Tibial artery (tissue), 4 donors: ENCODE data around the gene HNRNPA0.

Experiments used
- DNase-seq, 2 donors: peaks; one replicate each; pipeline ENCODE4 v3.0.0-alpha.2; 2019
- H3K27ac ChIP-seq, 2 donors: fragments of 200-600 bp; sonication (generic) in 1 of 2; 1 replicate in 1 of 2; 2 replicates in 1 of 2; pipeline ENCODE4 v1.5.1; 2018 to 2019; ENCODE audit warnings: mild to moderate bottlenecking in 1 of 2
- H3K27me3 ChIP-seq, 2 donors: fragments of 200-600 bp; sonication (generic) in 1 of 2; one replicate each; pipeline versions ENCODE4 v1.5.1 to v1.6.0; 2016 to 2019
- H3K36me3 ChIP-seq, 3 donors: fragments of 200-600 bp; sonication (generic) in 2 of 3; one replicate each; pipeline ENCODE4 v1.5.1; 2016 to 2019; ENCODE audit warnings: mild to moderate bottlenecking in 2 of 3
- H3K4me1 ChIP-seq, 4 donors: fragments of 200-600 bp; sonication (generic) in 2 of 4; 1 replicate in 3 of 4; 2 replicates in 1 of 4; pipeline ENCODE4 v1.5.1; 2016 to 2019
- H3K4me3 ChIP-seq, 2 donors: fragments of 200-600 bp; sonication (generic) in 1 of 2; 1 replicate in 1 of 2; 2 replicates in 1 of 2; pipeline ENCODE4 v1.5.1; 2018 to 2019; ENCODE audit warnings: mild to moderate bottlenecking in 2 of 2
- H3K9me3 ChIP-seq, 3 donors: fragments of 200-600 bp; sonication (generic) in 1 of 3; one replicate each; pipeline ENCODE4 v1.5.1; 2016 to 2019
- intact Hi-C: fragments of 100-400 bp; cut with DNase I; formaldehyde crosslinking; loops from one replicate; pipeline ENCODE4 v1.15.0; 2023; ENCODE audit warnings: low total_unique reads
- TF ChIP-seq, protein P1 (sequence below), 2 experiments: fragments of 200-600 bp in 1 of 2; fragments of 450-650 bp in 1 of 2; IDR thresholded peaks; one replicate each; pipeline ENCODE4 v1.5.1; 2017 to 2019; ENCODE audit warnings: antibody characterized with exemption in 2 of 2, mild to moderate bottlenecking in 1 of 2, moderate library complexity in 1 of 2

Gene HNRNPA0

DNA sequence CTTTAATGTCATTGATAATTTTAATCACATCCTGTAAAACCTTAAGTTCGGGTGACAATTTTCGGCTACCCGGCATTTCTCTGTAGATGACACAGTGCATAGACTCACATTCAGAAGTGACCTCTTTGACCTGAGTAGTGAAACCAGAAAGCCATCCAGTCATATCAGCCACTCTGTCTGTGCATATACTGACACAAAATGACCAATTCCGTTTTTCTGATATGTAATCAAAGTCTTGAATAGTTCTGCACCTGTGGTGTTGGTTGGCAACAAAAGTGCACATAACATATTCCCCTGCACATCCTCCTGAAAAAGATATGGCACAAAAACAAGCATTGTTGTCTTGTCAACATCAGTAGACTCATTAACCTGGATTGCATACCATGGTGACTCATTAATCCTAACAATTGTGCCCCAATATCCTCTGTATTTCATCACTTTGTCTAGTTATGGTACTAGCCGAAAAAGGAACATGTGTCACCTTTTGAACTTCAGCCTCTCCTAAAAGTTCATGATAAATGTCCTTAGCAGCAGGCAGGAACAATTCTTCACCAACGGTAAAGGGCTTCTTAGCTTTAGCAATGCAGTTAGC is 4.6 kb upstream of the HNRNPA0 start:
- H3K4me3 ChIP-seq: no peak overlapping the region
- H3K4me1 ChIP-seq: peaks cover 0 to 5% (median 0%) of the 10 kb centered on the region in 4 donors
- H3K36me3 ChIP-seq: no peaks in the 10 kb centered on the region
- DNase-seq: no peak
- intact Hi-C loops: loop anchor here (10.0 kb wide), 1 partner anchor 276 kb away; the partner anchor contains the start of gene FAM13B
- no peaks in the 10 kb centered on the region for H3K9me3 ChIP-seq
- TF ChIP-seq, protein P1, sequence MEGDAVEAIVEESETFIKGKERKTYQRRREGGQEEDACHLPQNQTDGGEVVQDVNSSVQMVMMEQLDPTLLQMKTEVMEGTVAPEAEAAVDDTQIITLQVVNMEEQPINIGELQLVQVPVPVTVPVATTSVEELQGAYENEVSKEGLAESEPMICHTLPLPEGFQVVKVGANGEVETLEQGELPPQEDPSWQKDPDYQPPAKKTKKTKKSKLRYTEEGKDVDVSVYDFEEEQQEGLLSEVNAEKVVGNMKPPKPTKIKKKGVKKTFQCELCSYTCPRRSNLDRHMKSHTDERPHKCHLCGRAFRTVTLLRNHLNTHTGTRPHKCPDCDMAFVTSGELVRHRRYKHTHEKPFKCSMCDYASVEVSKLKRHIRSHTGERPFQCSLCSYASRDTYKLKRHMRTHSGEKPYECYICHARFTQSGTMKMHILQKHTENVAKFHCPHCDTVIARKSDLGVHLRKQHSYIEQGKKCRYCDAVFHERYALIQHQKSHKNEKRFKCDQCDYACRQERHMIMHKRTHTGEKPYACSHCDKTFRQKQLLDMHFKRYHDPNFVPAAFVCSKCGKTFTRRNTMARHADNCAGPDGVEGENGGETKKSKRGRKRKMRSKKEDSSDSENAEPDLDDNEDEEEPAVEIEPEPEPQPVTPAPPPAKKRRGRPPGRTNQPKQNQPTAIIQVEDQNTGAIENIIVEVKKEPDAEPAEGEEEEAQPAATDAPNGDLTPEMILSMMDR (IDR thresholded peaks at IDR 0.05): no peak
- no peak overlapping the region for H3K27ac ChIP-seq
- H3K27me3 ChIP-seq: no peaks in the 10 kb centered on the region

DNA sequence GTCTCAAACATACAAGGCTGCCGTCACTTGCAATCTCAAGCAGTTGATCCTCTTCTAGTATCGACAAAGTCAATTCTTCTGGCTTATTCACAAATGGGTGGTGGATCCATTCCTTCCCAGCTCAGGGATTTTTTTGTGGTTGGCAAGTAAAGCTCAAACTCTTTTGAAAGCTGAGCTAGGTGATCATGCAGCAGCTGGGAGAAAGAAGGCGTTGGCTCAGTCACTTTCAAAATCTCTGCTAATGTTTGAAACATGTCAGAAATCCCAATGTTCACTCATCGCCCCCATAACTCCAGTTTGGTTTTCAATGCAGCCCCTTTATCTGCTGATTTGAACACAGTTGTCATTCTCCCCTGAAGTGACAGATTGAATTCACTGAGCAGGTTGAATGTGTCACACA is 4.0 kb upstream of the HNRNPA0 start:
- no peaks in the 10 kb centered on the region for H3K36me3 ChIP-seq
- no peak for DNase-seq
- no peak overlapping the region for H3K4me3 ChIP-seq
- no peaks in the 10 kb centered on the region for H3K27me3 ChIP-seq
- H3K4me1 ChIP-seq: peaks cover 0 to 5% (median 0%) of the 10 kb centered on the region in 4 donors
- TF ChIP-seq, protein P1 (IDR thresholded peaks at IDR 0.05): no peak
- no peak overlapping the region for H3K27ac ChIP-seq
- intact Hi-C loops: loop anchor here (10.0 kb wide), 1 partner anchor 277 kb away; the partner anchor contains the start of gene FAM13B
- H3K9me3 ChIP-seq: no peaks in the 10 kb centered on the region

DNA sequence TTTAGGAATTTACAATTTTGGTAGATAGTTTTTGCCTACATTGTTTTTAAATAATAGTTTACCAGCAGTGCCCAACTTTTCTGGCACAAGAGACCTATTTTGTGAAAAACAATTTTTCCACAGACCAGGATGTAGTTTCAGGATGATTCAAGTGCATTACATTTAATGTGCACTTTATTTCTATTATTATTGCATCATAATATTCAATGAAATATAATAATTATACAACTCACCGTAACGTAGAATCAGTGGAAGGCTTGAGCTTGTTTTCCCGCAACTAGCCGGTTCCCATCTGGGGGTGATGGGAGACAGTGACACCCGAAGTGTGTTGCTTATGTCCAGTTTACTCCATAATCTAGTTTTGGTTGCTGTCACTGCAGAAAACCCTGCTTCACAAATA is 3.5 kb upstream of the HNRNPA0 start:
- intact Hi-C loops: loop anchor here (10.0 kb wide), 1 partner anchor 277 kb away; the partner anchor contains the start of gene FAM13B
- peaks cover 0 to 5% (median 0%) of the 10 kb centered on the region in 4 donors for H3K4me1 ChIP-seq
- H3K27me3 ChIP-seq: no peaks in the 10 kb centered on the region
- no peaks in the 10 kb centered on the region for H3K9me3 ChIP-seq
- DNase-seq: no peak
- H3K4me3 ChIP-seq: no peak overlapping the region
- TF ChIP-seq, protein P1 (IDR thresholded peaks at IDR 0.05): no peak
- H3K27ac ChIP-seq: no peak overlapping the region
- no peaks in the 10 kb centered on the region for H3K36me3 ChIP-seq

DNA sequence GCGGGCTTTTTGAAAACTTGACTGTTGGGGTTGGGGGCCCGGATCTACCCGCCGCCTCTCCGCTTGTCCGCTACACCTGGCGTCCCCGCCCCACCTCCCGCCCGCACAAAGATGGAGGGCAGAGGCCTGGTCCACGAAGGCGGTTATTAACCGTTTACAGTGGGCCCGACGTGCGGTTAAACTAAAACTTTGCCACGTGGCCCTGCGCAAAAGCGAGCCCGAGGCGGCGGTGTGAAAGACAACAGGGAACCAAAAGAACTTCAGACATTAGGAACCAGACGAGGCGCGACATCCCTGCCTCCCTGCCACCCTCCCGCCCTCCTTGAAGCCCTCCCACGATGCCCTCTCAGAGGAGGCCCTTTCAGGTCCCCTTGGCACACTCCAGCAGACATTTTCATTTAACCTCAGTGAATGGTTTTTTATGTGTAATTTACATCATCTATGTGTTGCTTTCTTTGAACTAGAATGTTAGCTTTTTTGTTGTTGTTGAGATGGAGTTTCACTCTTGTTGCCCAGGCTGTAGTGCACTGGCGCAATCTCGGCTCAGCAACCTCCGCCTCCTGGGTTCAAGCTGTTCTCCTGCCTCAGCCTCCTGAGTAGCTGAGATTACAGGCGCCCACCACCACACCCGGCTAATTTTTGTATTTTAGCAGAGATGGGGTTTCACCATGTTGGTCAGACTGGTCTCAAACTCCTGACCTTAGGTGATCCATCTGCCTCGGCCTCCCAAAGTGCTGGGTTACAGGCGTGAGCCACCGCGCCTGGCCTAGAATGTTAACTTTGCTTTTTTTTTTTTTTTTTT is 999 bp upstream of the HNRNPA0 start:
- Histone ChIP-seq H3K4me1 (peaks cover 0 to 23% (median 14%) of the 10 kb centered on the region in 4 donors), H3K9me3 (no peaks in the 10 kb centered on the region), H3K36me3 (peaks cover 0 to 4% (median 0%) of the 10 kb centered on the region in 3 donors), H3K4me3 (peak overlapping the region; percentile 68 to 86), H3K27ac (peak overlapping the region; percentile 96 to 99), H3K27me3 (no peaks in the 10 kb centered on the region)
- intact Hi-C loops: loop anchor here (10.0 kb wide), 1 partner anchor 280 kb away; the partner anchor contains the start of gene FAM13B
- no peak for DNase-seq
- TF ChIP-seq, protein P1 (IDR thresholded peaks at IDR 0.05): no peak

DNA sequence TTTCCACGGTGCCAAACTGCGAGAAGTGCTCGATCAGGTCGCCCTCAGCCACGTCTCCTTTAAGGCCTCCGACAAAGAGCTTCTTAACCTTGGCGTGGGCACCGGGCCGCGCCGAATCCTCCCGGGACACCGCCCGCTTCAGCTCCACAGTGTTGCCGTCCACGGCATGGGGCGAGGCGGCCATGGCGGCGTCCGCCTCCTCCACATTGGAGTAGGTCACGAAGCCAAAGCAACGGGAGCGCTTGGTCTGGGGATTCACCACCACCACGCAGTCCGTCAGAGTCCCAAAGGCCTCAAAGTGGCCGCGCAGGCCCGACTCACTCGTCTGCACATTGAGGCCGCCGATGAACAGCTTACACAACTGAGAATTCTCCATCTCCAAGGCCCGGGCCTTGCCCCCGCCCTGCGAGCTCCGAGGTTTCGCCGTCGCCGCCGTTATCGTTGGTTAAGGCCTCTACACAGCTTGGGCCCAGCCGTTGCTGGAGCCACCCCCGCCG is 424 bp downstream of the HNRNPA0 start:
- Histone ChIP-seq H3K36me3 (peaks cover 0 to 4% (median 0%) of the 10 kb centered on the region in 3 donors), H3K27ac (peak overlapping the region; percentile 96 to 99), H3K9me3 (no peaks in the 10 kb centered on the region), H3K27me3 (no peaks in the 10 kb centered on the region), H3K4me3 (peak overlapping the region; percentile 68 to 86), H3K4me1 (peaks cover 0 to 37% (median 16%) of the 10 kb centered on the region in 4 donors)
- TF ChIP-seq, protein P1 (IDR thresholded peaks at IDR 0.05): no peak
- intact Hi-C loops: loop anchor here (10.0 kb wide), 1 partner anchor 281 kb away; the partner anchor contains the start of gene FAM13B
- peak; percentile 44 to 85 for DNase-seq
